Erythroblast (primary cell): Measurements from ENCODE around the gene VEGFB.

Experiments used
- GATA1 ChIP-seq: IDR thresholded peaks from 2 replicates; pipeline ENCODE4 v1.6.1; 2011; ENCODE audit warnings: low read depth, mild to moderate bottlenecking, control low read depth, low read length, moderate library complexity
- POLR2A ChIP-seq: IDR thresholded peaks from 2 replicates; pipeline ENCODE4 v1.6.1; 2011; ENCODE audit warnings: mild to moderate bottlenecking, low read length

- TF ChIP-seq POLR2A (no peak), GATA1 (no peak)
Measured at GRCh38 chr11:64233913-64234586, at the start of gene VEGFB.
